GM19240 (cell line): ENCODE data around the gene RGS12.

Source experiments
- DNase-seq: peaks from one replicate; pipeline ENCODE4 v3.0.0; 2011; ENCODE audit warnings: low spot score; ENCODE audit not compliant: insufficient read length

RGS12 gene

DNA sequence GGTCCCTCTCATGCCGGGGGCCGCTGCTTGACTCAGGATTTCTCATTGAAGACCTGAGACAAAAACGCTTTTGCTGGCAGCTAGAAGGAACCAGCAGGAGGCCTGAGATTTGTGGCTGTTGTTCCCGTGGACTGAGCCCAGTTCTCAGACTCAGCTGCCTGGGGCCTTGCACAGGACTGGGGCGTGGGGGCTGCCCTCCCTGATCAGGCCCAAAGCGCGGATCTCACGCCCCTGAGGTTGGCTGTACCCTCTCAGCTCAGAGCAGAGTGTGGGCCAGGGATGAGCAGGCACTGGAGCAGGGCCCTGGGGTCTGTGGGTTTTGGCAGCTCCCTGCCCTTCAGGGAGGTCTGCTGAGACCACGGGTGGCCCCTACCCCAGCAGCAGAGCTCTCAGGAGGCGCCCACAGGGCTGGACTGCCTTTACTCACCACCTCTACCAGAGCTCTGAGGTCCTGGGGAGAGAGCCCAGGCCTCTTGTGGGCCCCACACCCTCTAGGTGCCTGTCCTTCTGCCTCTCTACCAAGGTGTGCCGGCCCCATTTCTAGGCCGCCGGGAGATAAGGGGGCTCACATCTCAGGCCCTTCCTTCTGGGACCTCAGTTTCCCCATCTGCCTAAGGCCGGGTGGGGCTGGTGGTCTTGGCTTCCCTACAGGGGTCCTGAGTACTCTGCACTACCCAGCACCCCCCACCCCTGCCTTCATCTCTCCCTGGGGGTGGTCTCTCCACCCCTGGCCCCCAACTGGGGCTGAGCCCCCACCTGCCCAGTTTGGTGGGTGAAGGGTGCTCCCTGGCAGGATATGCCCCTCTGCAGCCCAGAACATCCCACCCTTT is 38.3 kb upstream of the RGS12 start:
- DNase-seq = no peak

DNA sequence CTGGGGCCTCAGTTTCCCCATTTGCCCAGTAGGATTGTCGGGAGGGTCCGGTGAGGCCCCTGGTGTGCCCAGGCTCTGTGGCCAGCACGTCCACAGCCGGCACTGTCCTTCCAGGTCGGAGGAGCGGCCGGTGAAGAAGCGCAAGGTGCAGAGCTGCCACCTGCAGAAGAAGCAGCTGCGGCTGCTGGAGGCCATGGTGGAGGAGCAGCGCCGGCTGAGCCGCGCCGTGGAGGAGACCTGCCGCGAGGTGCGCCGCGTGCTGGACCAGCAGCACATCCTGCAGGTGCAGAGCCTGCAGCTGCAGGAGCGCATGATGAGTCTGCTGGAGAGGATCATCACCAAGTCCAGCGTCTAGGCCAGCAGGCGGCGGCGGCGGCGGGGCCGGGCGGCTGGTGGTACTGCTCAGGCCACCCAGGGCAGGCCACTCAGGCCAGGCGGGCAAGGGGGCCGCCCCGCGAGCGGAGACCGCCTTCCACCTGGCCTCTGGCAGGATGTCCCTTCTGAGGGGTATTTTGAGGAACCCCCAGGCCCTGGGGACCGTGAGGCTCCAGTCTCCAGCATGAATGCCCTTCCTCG is 37.1 kb upstream of the RGS12 start:
- DNase-seq = no peak

DNA sequence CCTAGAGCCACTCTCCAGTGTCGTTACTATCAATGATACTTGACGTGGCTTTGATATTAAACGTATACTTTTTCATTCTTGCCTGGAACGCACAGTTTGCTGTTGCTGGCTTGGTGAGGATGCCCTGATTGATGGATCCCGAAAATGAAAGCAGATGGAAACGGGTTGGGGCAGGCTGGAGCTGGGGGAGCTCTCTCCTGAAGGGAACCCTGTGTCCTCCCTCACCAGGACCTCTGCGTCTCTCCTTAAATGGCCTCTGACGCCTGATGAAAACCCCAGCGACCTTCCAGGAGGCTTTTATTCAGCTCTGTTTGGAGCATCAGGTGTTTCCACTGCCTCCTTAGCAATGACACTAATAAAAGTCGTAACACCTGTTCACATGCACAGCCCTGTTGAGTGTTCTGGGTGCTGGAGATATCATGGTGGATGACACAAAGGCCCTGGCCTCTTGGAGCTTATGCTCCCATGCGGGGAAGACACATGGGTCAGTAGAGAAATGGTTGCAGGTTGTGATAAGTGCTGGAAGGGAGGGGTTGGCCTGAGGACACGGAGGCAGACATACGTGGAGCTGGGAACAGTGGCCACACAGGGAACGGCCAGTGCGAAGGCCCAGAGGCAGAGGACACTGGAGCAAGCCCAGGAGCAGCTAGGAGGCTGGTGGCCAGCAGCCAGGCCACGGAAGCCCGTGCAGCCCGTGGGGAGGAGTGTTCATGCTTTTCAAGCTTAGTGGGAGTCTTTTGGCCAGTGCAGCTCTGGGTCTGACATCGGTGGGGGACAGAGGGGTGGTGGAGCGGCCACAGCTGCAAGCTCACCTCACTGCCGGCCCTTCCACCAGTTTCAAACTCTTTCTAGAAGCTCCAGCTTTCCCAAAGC is 36.4 kb upstream of the RGS12 start:
- no peak for DNase-seq

DNA sequence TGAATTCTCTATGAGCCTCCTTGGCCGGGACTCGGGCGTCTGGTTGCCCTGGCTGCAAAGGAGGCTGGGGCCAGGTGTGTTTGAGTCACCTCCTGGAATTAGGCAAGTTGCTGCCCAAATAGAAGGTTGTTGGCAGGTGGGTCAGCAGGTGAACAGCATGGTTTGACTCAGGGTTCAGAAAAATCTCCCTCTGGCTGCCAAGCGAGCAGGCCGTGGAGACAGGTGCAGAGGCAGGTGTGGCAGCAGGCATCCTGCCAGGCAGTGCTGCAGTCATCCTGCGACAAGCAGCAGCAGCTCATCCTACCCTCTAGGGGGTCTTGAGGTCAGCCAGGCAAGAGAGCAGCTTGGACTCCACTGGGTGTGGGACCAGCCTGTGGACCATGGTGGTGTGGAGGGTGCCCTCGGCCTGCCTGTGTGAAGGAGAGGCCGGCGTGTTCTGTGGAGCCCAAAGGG is 35.7 kb upstream of the RGS12 start:
- no peak for DNase-seq

DNA sequence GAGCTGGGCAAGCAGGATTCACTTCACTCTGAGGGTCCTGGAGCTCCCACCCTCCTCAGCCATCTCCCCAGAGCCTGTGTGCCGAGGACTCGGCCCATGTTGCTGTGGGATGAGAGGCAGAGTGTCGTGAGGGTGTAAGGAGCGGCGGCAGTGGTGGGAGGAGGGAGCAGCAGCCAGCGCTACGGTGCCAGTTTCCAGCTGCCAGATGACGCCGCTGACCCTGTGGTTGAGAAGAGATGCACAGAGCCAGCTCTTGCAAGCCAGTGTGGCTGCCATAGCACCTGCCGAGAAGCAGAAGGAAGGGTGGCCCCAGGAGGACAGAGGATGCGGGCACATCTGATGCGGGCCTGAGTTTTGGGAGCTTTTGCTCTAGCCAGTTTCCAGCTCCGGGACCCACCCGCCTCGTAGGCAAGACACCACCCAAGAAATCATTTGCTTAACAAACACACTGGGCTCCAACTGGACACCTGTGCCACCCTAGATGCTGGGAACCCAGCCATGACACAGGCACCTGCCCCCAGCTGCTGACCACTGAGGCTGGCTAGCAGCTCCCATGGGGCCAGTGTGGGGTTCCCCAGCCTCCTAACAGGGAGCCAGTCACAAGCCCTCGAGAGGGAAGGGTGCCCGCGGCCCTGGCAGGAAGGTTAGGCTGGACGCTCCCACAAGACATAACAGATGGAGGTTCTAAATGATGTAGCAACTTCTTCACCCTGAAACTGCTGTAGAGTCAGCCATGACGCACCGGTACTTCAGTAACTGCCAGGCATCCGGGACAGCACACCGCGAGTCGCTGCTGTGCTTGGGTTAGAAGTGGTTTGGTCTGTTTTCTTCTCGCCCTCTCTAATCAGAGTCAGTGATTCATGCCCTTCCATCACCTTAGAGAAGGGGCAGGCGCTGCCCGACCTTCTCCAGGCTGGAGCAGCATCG is 35.0 kb upstream of the RGS12 start:
- no peak for DNase-seq

DNA sequence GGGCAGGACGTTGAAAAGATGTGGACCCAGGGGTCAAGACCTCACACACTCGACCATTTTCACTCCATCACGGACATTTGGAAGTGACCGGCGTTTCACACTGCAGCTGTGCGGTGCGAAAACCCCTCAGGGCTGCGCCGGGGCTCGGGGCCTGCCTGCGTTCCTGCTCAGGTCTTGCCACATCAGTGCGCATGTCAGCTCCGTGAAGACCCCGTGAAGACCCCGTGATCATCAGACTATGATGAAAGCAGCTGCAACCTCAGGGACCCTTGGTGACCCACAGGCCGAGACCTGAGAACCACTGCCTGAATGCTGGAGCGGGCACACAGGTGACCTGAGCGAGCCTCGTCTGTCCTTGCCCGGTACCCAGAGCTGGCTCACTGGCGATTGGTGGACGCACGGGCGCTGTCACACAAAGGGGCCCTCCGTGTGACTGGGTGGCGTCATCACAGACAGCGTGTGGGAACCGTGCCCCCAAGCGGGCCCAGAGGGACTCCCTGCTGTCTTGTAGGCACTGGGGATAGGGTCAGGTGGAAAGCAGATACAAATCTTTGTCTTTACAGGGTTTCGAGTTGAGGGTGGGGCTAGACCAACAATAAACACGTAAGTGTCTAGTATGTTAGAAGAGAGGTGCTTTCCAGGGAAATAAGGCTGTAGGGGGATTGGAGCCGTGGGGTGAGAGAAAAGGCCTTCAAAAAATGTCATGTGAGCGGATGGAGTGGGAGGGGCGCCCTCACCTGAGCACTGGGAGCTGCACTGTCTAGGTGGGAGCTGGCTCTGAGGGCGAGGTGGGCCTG is 31.2 kb upstream of the RGS12 start:
- no peak for DNase-seq

DNA sequence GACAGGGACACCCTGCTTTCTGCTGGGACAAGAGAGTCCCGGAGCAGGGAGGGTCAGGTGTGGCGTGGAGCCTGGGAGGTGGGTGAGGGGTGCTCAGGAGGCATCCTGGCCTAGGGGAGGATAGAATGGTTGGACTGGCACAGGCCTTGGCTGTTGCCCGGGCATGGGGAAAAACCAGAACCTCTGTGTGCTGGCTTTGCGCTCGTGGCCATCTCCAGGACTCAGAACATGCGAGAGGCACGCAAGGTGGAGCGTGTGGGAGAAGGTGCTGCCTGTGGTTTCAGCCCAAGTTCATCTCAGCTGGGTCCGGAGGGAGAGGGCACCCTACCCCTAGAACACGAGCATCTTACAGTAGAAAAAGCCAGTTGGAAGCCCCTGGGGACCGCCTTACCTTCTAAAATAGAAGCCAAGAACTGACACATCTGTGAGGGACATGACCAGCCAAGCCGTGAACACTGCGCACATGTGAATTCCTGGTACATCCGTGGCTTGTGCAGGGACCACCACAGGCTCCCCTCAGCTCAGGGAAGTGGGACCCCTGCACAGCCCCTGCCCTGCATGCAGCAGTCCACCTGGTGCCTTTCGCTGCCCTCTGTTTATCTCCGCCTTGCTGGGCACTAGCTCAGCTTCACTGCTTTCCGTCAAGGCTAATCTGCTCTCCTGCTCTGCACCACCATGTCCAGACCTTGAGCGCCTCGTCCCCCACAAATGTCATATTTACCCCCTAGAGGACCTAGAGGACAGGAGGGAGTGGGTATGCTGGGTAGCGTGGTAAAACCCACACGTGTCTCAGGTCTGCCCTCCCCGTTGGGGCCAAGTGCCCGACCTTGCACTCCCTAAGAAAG is 30.4 kb upstream of the RGS12 start:
- DNase-seq = no peak

DNA sequence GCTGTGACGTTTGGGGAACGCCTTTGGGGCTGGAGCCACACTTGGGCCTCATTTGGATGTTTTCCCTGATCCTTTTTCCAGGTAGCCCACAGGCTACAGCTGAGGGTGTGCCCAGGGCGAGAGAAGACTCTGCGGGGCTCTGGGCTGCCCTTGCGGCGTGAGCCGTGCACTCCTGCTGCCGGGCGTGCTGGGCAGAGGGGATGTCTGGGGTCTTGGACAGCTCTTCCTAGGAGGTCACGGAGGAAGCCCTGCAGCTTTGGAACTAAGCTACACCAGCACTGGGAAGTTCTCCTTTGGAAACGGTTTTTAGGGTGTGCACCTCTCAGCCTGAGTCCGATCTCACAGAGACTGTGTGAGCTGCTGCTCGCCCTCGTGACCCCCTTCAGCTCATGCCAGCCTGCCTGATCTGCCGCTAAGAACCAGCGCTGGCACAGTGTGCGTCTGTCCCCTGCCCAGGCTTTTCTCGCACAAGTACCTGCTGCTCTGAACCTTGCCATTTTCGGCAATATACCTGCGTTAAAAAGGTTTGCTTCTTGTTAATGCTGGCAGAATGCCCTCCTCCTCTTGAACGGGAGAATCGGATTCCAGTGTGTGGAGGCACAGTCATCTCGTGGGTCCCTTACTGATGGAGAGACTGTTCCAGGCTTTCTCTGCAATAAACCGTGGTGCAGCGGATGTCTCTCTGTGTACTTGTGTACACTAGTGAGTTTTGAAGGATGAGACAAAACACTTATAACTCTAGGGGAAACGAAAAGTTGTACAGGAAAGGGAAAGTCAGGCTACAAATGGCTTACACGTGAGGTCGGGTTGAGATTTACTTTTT is 29.6 kb upstream of the RGS12 start:
- no peak for DNase-seq

DNA sequence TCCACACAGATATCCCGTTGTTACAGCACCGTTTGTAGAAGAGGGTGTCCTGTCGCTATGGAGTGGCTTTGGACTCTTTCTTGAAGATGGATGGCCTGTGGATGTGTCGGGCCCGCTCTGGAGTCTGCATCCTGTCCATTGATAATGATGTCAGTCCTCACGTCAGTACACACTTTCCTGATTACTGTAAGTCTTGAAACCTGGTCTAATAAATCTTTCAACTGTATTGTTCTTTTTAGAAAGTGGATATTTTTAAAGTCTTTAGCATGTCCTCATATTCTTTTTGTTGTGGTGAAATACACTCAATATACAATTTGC is 29.0 kb upstream of the RGS12 start:
- DNase-seq = no peak

DNA sequence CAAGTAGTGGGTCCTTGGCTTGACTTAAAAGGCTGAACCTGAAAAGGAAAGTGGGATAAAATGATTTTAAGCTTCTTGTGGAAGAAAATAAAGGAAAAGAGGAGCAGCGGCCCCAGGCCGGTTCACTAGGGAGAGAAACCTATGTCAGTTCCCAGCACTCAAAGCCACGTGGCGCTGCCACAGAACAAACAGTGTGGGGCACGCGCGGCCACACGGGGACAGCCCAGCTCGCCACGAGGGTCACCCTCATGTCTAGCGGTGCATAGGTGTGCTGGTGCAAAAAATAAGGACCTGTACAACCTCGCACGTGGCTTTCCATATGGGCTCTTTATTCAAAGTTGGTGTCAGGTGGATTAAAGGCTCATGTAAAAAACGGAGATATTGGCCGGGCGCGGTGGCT is 26.7 kb upstream of the RGS12 start:
- no peak for DNase-seq

DNA sequence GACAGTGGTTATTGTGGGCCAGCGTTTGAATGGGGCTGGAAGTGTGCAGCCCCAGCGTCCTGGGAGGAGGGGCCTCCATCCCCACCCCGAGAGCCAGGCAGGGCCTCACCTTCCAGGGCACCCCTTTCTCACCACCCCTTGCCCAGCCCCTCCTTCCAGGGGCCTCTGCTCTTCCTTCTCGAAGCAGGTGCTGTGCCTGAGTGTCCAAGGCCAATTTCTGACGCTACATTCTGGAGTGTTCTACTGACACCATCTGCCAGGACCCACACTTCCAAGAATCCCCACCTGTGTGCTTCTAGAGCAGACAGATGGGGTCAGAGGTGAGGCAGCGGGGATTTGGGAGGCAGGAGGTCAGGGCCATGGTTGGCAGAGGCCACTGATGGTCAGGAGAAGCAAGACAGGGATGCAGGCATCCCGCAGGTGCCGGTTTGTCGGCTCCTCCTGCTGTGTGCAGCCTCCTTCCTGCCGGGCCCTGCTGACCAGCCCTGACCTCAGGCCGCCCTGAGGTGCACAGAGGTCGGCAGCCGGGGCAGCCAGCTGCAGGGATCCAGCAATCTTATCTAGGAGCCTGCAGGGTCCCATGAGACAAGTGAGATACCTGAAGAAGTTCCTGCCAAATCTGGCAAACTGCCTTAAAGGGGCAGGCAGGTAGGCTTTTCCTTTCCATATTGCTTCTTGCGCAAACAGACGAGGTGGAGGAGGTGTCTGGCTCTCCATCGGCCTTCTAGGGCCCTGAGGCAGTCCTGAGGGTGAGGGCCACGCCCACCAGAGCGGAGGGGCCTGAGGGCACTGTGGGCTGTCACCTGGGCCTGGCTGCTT is 25.0 kb upstream of the RGS12 start:
- no peak for DNase-seq

DNA sequence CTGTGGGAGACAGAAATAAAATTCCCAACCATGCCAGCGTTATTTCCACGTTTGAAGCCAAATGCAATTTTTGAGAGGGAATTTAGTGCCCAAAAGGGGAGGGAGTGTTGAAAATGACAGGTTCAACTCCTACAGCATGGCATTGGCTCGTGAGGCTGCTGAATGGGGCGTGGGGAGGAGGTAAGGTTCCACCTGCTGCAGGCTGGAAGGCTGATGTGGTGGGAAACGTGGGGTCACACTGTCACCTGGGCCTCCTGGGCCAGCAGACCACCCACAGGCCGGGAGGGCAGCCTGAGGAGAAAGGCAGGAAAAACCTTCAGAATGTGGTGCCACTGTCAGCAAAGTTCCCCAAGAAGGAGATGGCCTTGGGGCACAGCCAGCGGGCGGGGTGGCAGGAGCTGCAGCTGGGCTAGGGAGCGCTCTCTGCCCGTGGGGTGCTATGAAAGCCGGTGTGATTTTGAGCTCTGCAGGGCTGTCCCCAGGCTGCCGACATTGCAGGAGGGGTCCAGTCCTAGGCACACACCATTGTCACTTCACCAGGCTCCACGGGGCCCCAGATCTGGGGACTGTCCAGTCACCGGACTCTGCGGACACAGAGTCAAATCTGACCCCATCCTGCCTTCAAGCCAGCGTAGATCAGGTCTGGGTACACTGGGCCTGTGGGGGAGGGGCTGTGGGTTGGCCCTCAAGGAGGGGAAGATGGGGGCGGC is 24.3 kb upstream of the RGS12 start:
- no peak for DNase-seq

DNA sequence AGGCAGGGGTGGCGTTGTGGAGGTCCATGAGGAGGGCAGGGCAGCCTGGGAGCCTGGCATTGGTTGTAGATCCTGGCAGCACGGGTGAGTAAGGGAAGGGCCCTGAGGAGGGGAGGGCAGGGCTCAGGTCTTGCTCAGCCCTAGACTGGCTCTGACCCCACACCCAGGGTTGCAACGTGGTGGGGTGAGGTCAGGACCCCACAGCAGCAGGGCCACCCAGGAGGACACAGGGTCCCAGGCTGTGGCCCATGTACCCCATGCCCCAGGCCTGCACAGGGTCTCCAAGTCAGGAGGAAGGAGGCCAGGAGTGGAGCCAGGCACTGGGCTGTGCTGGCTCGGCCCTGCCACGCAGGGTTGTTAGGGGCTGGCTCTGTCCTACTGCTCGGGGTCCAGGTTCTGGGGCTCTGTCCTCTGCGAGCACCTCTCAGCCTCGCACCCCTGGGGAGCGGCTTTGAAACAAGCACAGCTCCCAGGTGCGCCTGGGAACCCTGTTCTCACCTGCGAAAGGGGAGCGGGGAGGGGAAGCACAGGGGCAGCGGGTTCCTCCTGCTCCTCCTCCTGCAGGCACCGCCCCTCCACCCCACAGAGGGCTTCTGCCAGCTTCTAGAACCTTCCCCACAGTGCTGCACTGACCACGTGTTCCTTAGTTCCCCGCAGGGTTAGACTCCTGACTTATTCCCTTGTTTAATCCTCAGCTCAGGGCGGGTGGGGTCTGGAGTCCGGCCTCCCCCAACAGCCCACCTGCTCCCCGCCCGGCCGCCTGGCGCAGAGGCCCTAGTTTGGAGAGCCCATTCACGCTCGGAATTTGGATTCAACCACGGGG is 23.5 kb upstream of the RGS12 start:
- DNase-seq = no peak

DNA sequence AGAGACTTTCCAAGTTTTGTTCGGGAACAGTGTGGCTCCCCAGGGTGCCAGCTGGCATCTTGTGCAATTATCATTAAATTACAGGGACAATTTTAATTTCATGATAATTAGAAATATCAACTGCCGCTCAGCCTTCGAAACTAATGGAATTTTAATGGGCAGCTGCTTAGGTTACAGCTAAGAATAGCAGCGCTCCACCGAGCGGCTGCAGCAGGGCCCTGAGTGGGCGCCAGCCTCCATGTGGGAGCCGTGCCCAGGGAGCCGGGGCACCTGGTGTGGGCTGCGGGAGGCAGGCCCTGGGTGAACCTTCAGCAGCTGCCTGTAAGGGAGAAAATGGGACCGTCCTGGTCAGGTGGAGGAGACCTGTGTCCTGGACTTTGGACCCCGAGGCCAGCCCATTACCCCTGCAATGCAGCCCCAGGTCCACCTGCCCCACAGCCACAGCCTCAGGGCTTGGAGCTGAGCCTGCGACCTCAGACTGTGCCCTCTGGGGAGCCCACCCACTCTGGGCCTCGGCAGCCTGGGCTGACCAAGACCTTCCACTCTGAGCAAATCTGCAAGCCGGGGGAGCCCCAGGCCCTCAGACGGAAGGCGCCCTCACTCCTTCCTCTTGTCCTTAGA is 22.7 kb upstream of the RGS12 start:
- no peak for DNase-seq

DNA sequence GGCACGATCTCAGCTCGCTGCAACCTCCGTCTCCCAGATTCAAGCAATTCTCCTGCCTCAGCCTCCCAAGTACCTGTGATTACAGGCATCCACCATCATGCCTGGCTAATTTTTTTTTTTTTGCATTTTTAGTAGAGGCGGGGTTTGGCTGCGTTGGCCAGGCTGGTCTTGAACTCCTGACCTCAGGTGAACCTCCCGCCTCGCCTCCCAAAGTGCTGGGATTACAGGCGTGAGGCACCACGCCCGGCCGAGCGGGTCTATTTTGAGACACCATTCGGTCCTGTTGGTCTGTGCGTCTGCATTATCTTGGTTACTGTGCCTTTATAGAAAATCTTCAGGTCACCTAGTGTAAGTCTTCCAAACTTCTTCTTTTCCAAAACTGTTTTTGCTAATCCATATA is 21.7 kb upstream of the RGS12 start:
- DNase-seq = no peak

DNA sequence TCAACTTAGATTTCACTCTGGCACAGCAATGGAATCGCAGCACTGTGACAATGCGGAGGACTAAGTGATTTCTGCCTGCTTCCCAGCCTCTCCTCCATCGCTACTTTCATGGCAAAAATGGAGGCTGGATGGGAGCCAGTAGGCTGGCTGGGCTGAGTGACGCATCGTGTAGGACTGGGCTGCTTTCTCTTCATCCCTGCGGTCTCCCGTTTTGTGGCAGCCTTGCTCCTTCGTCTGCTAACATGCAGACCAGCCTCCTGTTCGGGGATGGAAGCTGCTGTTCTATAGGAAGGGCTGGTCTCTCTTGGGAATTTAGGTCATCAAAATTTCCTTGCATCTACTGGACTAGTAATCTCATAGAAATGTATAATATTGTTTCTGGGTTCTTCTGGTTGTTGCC is 15.8 kb upstream of the RGS12 start:
- DNase-seq = no peak
